IPS-18a (cell line): ENCODE data around the gene TOMM20.
"Not testable (repeated sequence)": the region's sequence is repeated elsewhere in the genome, so short reads cannot be mapped to it uniquely, and the experiment has no call there.

Experiments
- H3K27ac ChIP-seq: one replicate; pipeline ENCODE4 v1.5.1; 2013; ENCODE audit warnings: low read length
- H3K27me3 ChIP-seq: one replicate; pipeline ENCODE4 v1.6.1; 2013; ENCODE audit warnings: mild to moderate bottlenecking, low read length; ENCODE audit not compliant: control insufficient read depth, insufficient read depth
- H3K36me3 ChIP-seq: one replicate; pipeline ENCODE4 v1.6.1; 2013; ENCODE audit warnings: low read depth, low read length; ENCODE audit not compliant: control insufficient read depth
- H3K4me1 ChIP-seq: one replicate; pipeline ENCODE4 v1.6.1; 2013; ENCODE audit warnings: low read depth, low read length; ENCODE audit not compliant: control insufficient read depth
- H3K4me3 ChIP-seq: one replicate; pipeline ENCODE4 v1.5.1; 2013; ENCODE audit warnings: low read length
- H3K9ac ChIP-seq: one replicate; pipeline ENCODE4 v1.6.1; 2013; ENCODE audit warnings: mild to moderate bottlenecking, low read length, moderate library complexity
- H3K9me3 ChIP-seq: one replicate; pipeline ENCODE4 v1.6.1; 2013; ENCODE audit warnings: low read depth, low read length; ENCODE audit not compliant: control insufficient read depth

Gene TOMM20

GRCh38 chr1:235098547-235098946 is 30.1 kb downstream of the TOMM20 start:
- Histone ChIP-seq H3K9me3 (no peaks in the 10 kb centered on the region), H3K36me3 (no peaks in the 10 kb centered on the region), H3K9ac (no peak overlapping the region), H3K27me3 (no peaks in the 10 kb centered on the region), H3K27ac (no peak overlapping the region), H3K4me1 (peaks cover 2% of the 10 kb centered on the region), H3K4me3 (no peak overlapping the region)

GRCh38 chr1:235097501-235097900 is 31.1 kb downstream of the TOMM20 start:
- H3K36me3 ChIP-seq, H3K4me1 ChIP-seq, H3K4me3 ChIP-seq, H3K27ac ChIP-seq, H3K9me3 ChIP-seq, H3K27me3 ChIP-seq, H3K9ac ChIP-seq: not testable (repeated sequence)

- H3K9me3 ChIP-seq = no peaks in the 10 kb centered on the region
Measured at GRCh38 chr1:235095938-235096562, 32.6 kb downstream of the TOMM20 start.

GRCh38 chr1:235093696-235094592 is 34.7 kb downstream of the TOMM20 start:
- peak overlapping the region; percentile 51 for H3K4me3 ChIP-seq
- H3K27ac ChIP-seq = no peak overlapping the region
- no peaks in the 10 kb centered on the region for H3K27me3 ChIP-seq
- peaks cover 21% of the 10 kb centered on the region for H3K4me1 ChIP-seq
- no peaks in the 10 kb centered on the region for H3K9me3 ChIP-seq
- H3K9ac ChIP-seq = no peak overlapping the region
- no peaks in the 10 kb centered on the region for H3K36me3 ChIP-seq

More at GRCh38 chr1:235095938-235096562, 32.6 kb downstream of the TOMM20 start:
- no peak overlapping the region for H3K9ac ChIP-seq
- no peak overlapping the region for H3K27ac ChIP-seq
- H3K36me3 ChIP-seq = no peaks in the 10 kb centered on the region
- no peaks in the 10 kb centered on the region for H3K27me3 ChIP-seq
- no peak overlapping the region for H3K4me3 ChIP-seq
- peaks cover 12% of the 10 kb centered on the region for H3K4me1 ChIP-seq

- H3K9me3 ChIP-seq = no peaks in the 10 kb centered on the region
- peaks cover 21% of the 10 kb centered on the region for H3K4me1 ChIP-seq
- H3K36me3 ChIP-seq = no peaks in the 10 kb centered on the region
- H3K27ac ChIP-seq = no peak overlapping the region
- H3K4me3 ChIP-seq = peak overlapping the region; percentile 51
- H3K9ac ChIP-seq = no peak overlapping the region
- no peaks in the 10 kb centered on the region for H3K27me3 ChIP-seq
Measured at GRCh38 chr1:235093013-235093695, 35.5 kb downstream of the TOMM20 start.

GRCh38 chr1:235092415-235092814 is 36.2 kb downstream of the TOMM20 start:
- H3K4me3 ChIP-seq, H3K27me3 ChIP-seq, H3K9me3 ChIP-seq, H3K9ac ChIP-seq, H3K27ac ChIP-seq, H3K36me3 ChIP-seq: not testable (repeated sequence)
- H3K4me1 ChIP-seq = peaks cover 21% of the 10 kb centered on the region

- H3K36me3 ChIP-seq, H3K4me3 ChIP-seq, H3K9me3 ChIP-seq, H3K27ac ChIP-seq, H3K9ac ChIP-seq, H3K27me3 ChIP-seq: not testable (repeated sequence)
- H3K4me1 ChIP-seq = peaks cover 21% of the 10 kb centered on the region
Measured at GRCh38 chr1:235092045-235092406, 36.6 kb downstream of the TOMM20 start.

GRCh38 chr1:235091319-235092044 is 37.2 kb downstream of the TOMM20 start:
- H3K9me3 ChIP-seq, H3K4me3 ChIP-seq, H3K27ac ChIP-seq, H3K9ac ChIP-seq, H3K36me3 ChIP-seq, H3K27me3 ChIP-seq: not testable (repeated sequence)
- H3K4me1 ChIP-seq = peaks cover 21% of the 10 kb centered on the region

- no peak overlapping the region for H3K9ac ChIP-seq
- H3K4me3 ChIP-seq = no peak overlapping the region
- H3K4me1 ChIP-seq = peaks cover 21% of the 10 kb centered on the region
- H3K9me3 ChIP-seq = no peaks in the 10 kb centered on the region
- no peaks in the 10 kb centered on the region for H3K27me3 ChIP-seq
- H3K27ac ChIP-seq = no peak overlapping the region
- no peaks in the 10 kb centered on the region for H3K36me3 ChIP-seq
Measured at GRCh38 chr1:235090406-235091069, 38.1 kb downstream of the TOMM20 start.

- Histone ChIP-seq H3K9me3 (no peaks in the 10 kb centered on the region), H3K27me3 (no peaks in the 10 kb centered on the region), H3K36me3 (no peaks in the 10 kb centered on the region), H3K27ac (no peak overlapping the region), H3K9ac (no peak overlapping the region), H3K4me3 (no peak overlapping the region), H3K4me1 (peaks cover 21% of the 10 kb centered on the region)
Measured at GRCh38 chr1:235088907-235089306, 39.7 kb downstream of the TOMM20 start.

- Histone ChIP-seq H3K27ac (no peak overlapping the region), H3K36me3 (no peaks in the 10 kb centered on the region), H3K4me3 (no peak overlapping the region), H3K9ac (no peak overlapping the region), H3K27me3 (no peaks in the 10 kb centered on the region), H3K4me1 (peaks cover 18% of the 10 kb centered on the region), H3K9me3 (no peaks in the 10 kb centered on the region)
Measured at GRCh38 chr1:235088430-235088829, 40.2 kb downstream of the TOMM20 start.
